HS-5 (cell line): ENCODE results near the gene SYTL2.

ENCODE experiments used
- DNase-seq: peaks from one replicate; pipeline ENCODE4 v3.0.0-alpha.2; 2012; ENCODE audit warnings: low read depth

Gene SYTL2

GRCh38 chr11:85651118-85651517 lies 159.8 kb downstream of the SYTL2 start:
- DNase-seq, result no peak

DNA sequence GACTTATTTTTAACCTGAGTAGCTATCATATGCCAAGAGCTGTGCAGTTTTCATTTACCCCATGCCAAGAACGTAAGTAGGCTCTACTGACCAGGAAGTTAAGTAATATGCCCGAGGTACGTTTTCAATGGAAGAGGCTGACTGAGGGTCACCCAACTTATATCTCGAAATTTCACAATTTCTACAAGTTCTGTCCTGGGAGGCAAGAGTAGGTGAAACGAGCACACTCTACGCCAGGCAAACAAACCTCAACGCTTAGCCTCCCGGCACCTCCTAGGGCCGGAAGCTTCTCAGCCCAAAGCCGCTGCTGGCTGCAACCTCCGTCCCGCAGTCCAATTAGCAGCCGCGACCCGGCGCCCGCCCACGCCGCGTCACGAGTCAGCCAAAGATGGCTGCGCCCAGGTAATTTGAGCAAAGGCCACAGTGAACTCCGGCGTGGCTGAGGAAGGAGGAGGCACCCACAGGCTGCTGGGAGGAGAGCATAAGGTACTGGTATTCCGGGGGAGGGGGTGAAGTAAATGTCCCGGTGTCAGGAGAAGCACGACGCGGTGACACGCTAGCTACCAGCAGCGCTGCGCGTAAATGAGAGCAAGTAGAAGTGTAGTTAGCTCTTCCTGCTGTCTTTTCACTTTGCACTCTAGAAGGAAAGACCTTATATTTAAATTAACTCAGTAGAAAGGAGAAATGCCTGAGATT lies 163.2 kb downstream of the SYTL2 start, which contains the start of gene TMEM126A:
Gene TMEM126A (plus strand): TSS at position 364 of the 696 bp plus-strand sequence. CDS start 2,289 bp downstream, outside the sequence.
- DNase-seq, result peak; percentile 54

DNA sequence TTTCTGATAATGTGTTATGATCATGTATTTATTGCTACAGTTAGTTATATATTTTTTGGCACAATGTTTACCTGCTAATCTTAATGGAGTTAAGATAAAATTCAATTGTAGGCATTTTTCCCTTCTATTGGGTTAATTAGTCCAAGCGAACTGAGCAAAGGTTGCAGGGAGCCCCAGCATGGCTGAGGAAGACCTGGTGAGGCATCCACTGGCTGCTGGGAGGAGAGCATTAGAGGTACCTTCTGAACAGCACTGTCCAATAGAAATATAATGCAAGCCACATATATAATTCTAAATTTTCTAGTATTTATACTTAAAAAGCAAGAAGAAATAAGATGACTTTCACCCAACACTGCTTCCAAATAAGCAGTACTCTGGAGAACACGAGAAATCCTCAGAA lies 163.9 kb downstream of the SYTL2 start:
- DNase-seq, result no peak
